Stimulated activated CD8-positive, alpha-beta memory T cell treated with anti-CD3 and anti-CD28 coated beads, Interleukin-4, amount 100 ng/mL, for 24 hours (primary cell): Measurements from ENCODE around the gene SEMA5B.

Experiments used
- DNase-seq: peaks from one replicate; pipeline ENCODE4 v3.0.0-alpha.2; 2020; ENCODE audit warnings: low read depth

SEMA5B gene

DNA sequence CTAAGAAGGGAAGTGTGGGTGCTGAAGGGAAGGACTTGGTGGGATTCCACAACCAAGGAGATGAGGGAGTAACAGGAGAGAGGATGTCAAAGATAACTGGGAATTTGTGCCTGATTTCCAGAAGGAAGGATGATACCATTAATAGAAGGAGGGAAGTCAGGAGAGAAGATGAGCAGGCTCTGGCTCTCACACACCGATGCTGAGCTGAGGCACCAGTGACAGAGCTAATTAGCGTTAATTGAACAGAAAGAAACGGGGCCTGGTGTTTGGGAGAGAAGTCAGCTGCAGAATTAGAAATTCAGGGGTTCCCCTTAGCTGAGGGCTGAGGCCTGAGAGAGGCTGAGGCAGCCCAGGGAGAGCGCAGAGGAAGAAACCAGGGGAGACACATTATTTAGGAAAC, 27.4 kb upstream of the SEMA5B start:
- DNase-seq, result no peak

DNA sequence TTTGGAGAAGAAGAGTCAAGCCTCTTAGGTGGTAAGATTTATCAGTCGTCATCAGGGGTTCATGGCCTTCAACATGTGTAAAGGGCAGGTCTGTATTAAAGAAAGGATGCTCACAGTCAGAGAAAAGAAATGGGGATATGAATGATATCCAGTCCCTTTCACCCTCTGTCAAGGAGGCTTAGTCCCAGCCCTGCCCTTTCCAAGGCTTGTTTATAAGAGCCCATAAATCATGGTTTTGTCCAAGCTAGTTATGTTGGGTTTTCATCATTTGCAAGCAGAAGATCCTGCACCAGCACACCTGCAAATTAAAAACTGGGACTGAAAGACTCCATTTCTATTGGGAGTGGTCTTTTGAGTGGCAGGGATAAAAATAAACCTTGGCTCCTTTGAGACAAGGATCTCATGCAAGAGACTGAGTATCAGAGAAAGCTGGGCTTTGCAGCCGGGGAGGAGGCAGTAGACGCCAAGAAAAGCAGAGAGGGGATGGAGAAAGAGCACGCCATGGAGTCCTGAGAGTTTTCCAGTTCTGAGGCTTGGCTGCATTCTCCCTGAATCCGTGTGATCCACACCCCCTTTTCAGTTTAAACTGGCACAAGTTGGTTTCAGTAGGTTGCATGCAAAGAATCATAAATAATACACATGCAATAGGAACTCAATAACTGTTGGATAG, 26.7 kb upstream of the SEMA5B start:
- DNase-seq, result no peak

GRCh38 chr3:123053107-123053506, 25.5 kb upstream of the SEMA5B start:
- DNase-seq, result no peak

GRCh38 chr3:123050666-123051065, 23.1 kb upstream of the SEMA5B start:
- DNase-seq, result no peak

DNA sequence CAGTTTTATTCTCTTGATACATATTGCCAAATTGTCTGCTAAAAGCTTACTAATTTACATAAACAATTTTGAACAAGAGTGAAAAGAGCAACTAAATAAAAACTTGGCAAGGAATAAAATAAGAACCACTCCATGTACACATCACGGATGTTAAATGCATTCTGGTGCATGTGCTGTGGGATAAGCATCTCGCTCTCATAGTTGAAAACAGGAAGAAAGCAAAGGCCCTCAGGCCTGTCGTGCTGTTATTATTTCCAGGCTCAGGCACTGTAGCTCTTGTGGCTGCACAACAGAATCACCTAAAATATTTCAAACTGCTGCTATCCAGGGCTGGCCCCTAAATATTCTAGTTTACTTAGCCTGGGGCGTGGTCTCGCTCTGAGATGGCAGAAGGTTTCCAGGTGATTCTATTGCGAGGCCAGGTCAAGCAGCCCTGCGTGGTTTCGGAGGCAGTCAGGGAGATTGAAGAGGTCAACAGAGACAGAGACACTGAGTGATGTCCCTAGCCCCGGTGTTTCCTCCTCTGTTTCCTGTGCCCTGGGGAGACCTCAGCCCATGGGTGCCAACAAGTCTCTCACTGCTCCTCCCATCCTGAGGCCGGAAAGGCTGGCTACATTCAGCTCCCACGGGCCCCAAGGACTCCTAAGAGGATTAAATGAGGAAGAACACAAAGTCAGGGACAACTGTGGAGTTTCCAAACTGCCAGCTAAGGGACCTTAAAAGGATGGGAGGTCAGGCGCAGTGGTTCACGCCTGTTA, 21.1 kb upstream of the SEMA5B start:
- DNase-seq, result no peak

GRCh38 chr3:123047062-123047319, 19.4 kb upstream of the SEMA5B start:
- DNase-seq, result no peak

DNA sequence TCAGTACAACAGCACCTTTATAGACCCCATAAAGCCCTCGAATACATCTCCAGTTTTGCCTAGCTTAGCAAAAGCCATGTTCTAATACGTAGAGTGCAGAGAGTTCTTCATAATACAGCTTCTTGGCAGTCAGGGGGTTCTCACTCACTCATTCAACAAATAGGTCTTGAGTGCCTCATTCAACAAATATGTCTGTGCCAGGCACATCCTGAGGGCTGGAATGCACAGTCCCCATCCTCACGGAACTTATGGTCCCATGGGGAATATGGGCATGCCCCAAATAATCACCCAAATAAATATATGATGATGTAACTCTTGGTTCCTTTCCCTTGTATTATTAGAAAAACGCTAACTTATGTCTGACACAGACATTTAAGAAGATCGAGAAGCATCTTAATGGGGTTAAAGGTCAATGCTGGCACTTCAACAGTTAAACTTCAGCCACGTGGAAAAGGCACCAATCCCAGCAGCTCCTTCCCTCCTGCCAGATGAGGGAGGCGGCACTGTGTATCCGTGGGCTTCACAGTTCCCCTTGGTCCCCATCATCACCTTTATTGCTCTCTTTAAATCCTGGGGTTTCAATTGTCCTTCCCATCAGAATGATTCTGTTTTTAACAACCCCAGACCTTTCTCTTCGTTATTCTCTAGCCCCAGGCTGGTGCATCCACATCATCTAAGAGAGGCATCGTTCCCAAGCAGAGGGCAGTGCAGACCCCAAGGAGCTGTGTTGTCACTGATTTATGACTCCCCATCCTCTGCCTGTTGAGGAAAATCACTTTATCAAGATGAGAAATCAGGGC, 18.9 kb upstream of the SEMA5B start:
- DNase-seq, result no peak

- no peak for DNase-seq
These were observed 17.6 kb upstream of the SEMA5B start for GRCh38 chr3:123044981-123045763.

DNA sequence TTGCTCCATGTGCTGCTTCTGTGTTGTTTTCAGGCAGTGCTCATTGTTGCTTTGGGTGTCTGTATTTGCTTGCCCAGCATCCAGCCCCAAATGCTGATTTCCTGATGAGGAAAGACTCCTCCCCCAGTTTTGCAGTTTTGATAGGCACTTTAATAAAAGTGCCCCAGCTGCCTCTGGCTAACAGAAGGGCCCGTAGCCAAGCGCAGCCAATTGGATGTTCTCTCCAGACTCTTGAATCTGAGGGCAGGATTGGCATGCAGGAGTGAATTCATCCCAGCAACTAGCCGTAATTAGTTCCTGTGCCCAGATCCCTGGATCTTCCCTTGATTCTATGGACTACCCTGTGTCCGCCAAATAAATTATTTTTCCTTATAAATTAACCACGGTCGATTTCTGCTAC, 14.8 kb upstream of the SEMA5B start:
- DNase-seq, result no peak

DNA sequence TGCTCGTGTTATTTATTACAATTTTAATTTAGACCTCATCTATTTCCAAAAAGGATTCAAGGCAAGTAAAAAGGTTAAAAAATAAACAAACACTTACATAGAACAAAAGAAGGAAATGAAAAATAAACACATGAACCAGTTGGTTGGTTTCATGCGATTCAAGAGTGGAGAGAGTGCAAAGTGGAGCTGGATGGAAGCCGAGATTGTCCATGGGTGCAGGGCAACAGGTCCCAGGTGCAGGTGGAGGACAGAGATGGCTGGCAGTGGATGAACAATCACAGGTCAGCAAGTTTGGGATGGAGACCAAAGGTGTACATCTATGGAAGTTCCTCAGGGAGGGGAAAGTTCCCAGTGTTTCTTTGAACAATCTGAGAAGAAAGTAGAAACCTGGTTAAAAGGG, 11.6 kb upstream of the SEMA5B start:
- DNase-seq, result no peak

DNA sequence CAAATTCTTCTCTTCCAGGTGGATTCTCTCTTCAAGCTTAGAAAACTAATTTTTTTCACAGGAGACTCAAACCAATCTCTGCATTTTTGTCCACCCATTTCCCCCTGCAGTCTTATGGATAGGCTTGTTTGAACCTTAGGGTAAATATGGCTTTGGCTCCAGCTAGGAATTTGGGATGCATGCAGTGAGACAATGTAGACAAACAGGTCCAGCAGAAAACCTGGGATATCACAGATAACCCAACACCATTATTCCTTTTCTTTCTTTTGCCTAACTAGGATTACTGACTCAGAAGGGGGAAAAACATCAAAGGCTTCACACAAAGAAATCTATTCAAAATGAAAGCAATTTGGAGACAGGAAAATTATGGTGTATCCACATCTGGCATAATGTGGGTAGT, 11.2 kb upstream of the SEMA5B start:
- no peak for DNase-seq

GRCh38 chr3:123037015-123037375, 9.4 kb upstream of the SEMA5B start:
- no peak for DNase-seq

- DNase-seq, result no peak
These were observed 8.9 kb upstream of the SEMA5B start for GRCh38 chr3:123036352-123037014.

DNA sequence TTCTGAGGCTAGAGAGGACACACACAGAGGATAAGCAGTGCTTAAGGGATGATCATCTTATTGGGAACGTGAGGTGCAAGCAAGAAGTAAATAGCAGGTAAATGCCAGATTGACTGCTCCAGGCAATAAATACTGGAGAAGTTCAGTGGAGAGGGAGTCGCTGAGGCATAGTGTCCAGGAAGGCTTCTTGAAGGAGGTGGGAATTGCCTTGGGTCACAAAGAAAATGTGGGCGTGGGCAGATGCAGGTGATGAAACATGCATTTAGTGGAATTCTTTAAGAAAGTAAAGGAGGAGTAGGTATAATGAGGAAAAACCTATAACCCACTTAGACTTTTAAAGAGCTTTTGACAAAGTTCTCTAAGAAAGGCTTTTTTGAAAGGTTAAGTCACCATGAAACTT, 7.4 kb upstream of the SEMA5B start:
- no peak for DNase-seq

DNA sequence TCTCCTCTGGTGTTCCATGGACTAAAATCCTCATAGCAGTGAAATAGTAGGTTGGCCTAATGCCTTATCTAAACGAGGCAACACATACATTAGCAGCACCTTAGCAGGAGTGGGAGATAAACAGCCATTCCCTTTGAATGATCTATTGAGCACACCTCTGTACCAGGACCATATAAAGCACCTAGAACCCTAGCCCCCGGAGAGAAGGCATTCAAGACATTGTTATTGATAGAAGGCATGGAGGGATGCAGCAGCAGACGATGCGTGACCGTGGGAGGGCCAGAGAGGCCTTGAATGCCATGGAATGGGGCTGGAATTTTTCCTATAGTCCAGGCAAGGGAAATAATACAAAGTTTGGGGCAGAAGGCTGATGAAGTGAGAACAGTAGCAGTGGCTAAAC, 6.6 kb upstream of the SEMA5B start:
- no peak for DNase-seq

DNA sequence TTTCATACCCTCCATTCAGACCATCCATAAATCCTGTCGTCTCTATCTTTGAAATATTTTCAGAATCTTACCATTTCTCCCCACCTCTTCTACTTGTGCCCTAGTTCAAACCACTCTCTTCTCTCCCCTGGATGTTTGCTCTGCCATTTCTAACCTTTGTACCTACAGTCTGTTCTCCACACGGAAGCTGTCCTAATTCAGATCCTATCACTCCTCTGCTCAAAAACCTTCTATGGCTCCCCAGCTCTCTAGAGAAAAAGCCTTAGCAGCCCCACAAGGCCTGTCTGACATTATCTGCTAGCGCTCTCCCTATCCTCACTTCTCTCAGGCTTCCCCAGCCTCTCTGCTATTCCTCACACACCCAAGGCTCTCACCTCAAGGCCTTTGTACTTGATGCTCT, 4.5 kb upstream of the SEMA5B start:
- DNase-seq, result no peak

DNA sequence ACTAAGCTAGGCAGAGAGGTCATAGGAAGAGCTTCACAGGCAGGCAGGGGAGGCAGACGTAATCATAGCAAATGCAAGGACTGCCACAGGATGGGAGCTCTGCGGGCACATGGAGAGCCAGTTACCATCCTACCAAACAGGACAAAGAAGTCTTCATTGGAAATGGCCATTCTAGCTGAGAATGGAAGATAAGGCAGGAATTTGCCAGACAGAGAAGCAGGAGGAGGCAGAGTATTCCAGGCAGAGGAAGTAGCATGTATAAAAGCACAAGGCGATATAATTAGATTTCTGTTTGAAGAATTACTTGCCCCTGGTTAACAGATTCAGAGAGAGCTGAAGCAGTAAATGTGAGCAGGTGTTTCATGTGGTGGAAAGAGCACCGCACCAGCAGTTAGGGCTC, 3.5 kb upstream of the SEMA5B start:
- no peak for DNase-seq

- DNase-seq, result no peak
These were observed 768 bp upstream of the SEMA5B start for GRCh38 chr3:123028233-123028828.

GRCh38 chr3:123026565-123027291, 835 bp downstream of the SEMA5B start:
- no peak for DNase-seq

- no peak for DNase-seq
These were observed 1.7 kb downstream of the SEMA5B start for GRCh38 chr3:123025642-123026521.
